ENCODE measurements around the gene DHX58. TPM values are rescaled to one million over a fixed set of nuclear protein-coding genes. Genes with fewer than 3 reads are reported as not detected.

Gene DHX58
- total and polyA plus RNA-seq, 3 donors from 2014 or later = 35.9 to 56.3 (median 51.1) TPM

DNA sequence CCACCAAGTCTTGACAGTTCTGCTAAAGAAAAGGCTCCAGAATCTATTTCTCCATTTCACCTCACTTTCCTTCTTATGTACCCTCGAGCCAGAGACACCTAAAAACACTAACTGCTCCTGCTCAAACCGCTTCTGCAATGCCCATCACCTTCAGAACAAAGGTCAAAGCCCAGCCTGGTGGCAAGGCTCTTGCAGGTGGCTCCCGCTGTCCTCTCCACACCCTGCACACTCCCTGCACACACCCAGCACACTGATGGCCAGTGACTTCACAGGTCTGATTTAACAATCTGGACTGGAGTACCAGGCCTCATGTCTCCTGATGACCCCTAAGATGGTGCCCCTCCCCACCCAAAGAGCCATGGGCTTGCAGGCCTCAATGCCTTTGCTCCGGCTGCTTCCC is 52.3 kb downstream of the DHX58 start:
- TF ChIP-seq CTCF (IDR thresholded peaks at IDR 0.05) (no peak), POLR2A (IDR thresholded peaks at IDR 0.05) (no peak)
- 95% methylated on average over 4 of the region's 4 CpGs for WGBS, 2 donors
- intact Hi-C loops (cut with DNase I; ENCODE audit: low total_unique reads) = no loop called here
- H3K27me3 ChIP-seq = no peaks in the 10 kb centered on the region
- no peak for DNase-seq
- H3K27ac ChIP-seq = no peak overlapping the region
- H3K9me3 ChIP-seq = no peaks in the 10 kb centered on the region
- H3K4me1 ChIP-seq = peaks cover 14% of the 10 kb centered on the region
- H3K4me3 ChIP-seq = no peak overlapping the region
- no peaks in the 10 kb centered on the region for H3K36me3 ChIP-seq (ENCODE audit: low read depth, missing control alignments)

GRCh38 chr17:42059815-42060214 is 52.7 kb downstream of the DHX58 start:
- DNase-seq = no peak
- Histone ChIP-seq H3K27ac (no peak overlapping the region), H3K4me1 (peaks cover 18% of the 10 kb centered on the region), H3K36me3 (ENCODE audit: low read depth, missing control alignments) (no peaks in the 10 kb centered on the region), H3K27me3 (no peaks in the 10 kb centered on the region), H3K9me3 (no peaks in the 10 kb centered on the region), H3K4me3 (no peak overlapping the region)
- TF ChIP-seq POLR2A (IDR thresholded peaks at IDR 0.05) = no peak
- TF ChIP-seq CTCF (IDR thresholded peaks at IDR 0.05) = no peak
- intact Hi-C loops (cut with DNase I; ENCODE audit: low total_unique reads) = no loop called here
- WGBS, 2 donors = 87 to 88% methylated on average over 4 of the region's 4 CpGs

DNA sequence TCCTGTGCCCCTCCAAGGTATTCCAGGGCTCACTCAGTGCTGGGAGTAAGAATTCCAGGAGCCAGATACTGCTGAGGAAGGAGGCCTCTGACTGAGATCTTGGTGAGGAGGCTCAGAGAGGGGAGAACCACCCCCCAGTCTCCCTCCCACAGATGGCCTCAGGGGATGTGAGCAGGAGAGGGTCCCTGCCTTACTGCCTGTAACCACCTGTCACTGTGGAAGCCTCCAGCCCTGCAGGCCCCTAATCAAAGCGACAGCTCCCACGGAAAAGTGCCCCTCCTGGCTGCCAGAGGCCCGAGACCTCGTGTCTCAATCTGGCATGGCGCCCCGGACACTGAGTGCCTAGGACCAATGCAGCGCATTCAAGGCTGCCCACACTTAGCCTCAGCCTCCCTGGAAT is 54.5 kb downstream of the DHX58 start:
- no peaks in the 10 kb centered on the region for H3K27me3 ChIP-seq
- peaks cover 21% of the 10 kb centered on the region for H3K4me1 ChIP-seq
- TF ChIP-seq CTCF (IDR thresholded peaks at IDR 0.05) = no peak
- no peak for TF ChIP-seq POLR2A (IDR thresholded peaks at IDR 0.05)
- 32 to 57% methylated on average over 2 to 3 of the region's 7 CpGs for WGBS, 2 donors
- intact Hi-C loops (cut with DNase I; ENCODE audit: low total_unique reads) = no loop called here
- H3K27ac ChIP-seq = no peak overlapping the region
- DNase-seq = peak; percentile 61
- H3K36me3 ChIP-seq (ENCODE audit: low read depth, missing control alignments) = no peaks in the 10 kb centered on the region
- no peaks in the 10 kb centered on the region for H3K9me3 ChIP-seq
- no peak overlapping the region for H3K4me3 ChIP-seq

GRCh38 chr17:42056635-42057034 is 55.9 kb downstream of the DHX58 start:
- H3K36me3 ChIP-seq (ENCODE audit: low read depth, missing control alignments) = no peaks in the 10 kb centered on the region
- H3K9me3 ChIP-seq = no peaks in the 10 kb centered on the region
- peaks cover 21% of the 10 kb centered on the region for H3K4me1 ChIP-seq
- intact Hi-C loops (cut with DNase I; ENCODE audit: low total_unique reads) = no loop called here
- no peak overlapping the region for H3K27ac ChIP-seq
- H3K27me3 ChIP-seq = no peaks in the 10 kb centered on the region
- TF ChIP-seq CTCF (IDR thresholded peaks at IDR 0.05) (no peak), POLR2A (IDR thresholded peaks at IDR 0.05) (no peak)
- 75 to 82% methylated on average over 3 of the region's 3 CpGs for WGBS, 2 donors
- no peak overlapping the region for H3K4me3 ChIP-seq
- DNase-seq = no peak

DNA sequence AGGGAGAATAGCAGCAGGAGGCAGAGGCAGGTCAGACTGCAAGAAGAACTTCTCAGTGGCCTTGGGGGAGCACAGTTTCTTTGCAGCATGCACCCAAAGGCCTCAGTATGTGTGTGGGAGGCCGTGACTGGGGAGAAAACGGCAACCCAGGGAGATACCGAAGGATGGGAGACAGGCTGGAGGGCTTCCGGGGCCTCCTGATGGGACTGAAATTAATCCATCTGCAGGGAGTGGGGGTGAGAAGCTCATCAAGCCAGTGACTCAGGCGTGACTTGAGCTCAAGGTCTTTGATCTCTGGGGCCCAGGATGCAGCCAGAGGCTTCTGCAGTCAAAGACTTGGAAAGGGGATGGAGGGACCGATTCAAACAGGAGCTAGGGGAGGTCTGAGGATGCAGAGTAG is 57.0 kb downstream of the DHX58 start:
- intact Hi-C loops (cut with DNase I; ENCODE audit: low total_unique reads) = no loop called here
- H3K9me3 ChIP-seq = no peaks in the 10 kb centered on the region
- no peak overlapping the region for H3K27ac ChIP-seq
- TF ChIP-seq CTCF (IDR thresholded peaks at IDR 0.05) (no peak), POLR2A (IDR thresholded peaks at IDR 0.05) (no peak)
- H3K4me1 ChIP-seq = peaks cover 26% of the 10 kb centered on the region
- no peak overlapping the region for H3K4me3 ChIP-seq
- 55 to 59% methylated on average over 6 of the region's 6 CpGs for WGBS, 2 donors
- DNase-seq = peak; percentile 75
- no peaks in the 10 kb centered on the region for H3K36me3 ChIP-seq (ENCODE audit: low read depth, missing control alignments)
- H3K27me3 ChIP-seq = no peaks in the 10 kb centered on the region

Measured in testis (tissue), 3 donors.